Right atrium auricular region (tissue), 2 donors: ENCODE measurements around the gene GAB2. TPM values are rescaled to one million over a fixed set of nuclear protein-coding genes. Genes with fewer than 3 reads are reported as not detected.

Experiments used
- DNase-seq: peaks from one replicate; pipeline ENCODE4 v3.0.0-alpha.2; 2019; ENCODE audit warnings: low spot score
- H3K27ac ChIP-seq, 2 donors: fragments of 200-600 bp; sonication (generic); 1 replicate in 1 of 2; 2 replicates in 1 of 2; pipeline ENCODE4 v1.5.1; 2016 to 2019
- H3K27me3 ChIP-seq, 2 donors: fragments of 200-600 bp; sonication (generic); one replicate each; pipeline versions ENCODE4 v1.5.1 to v1.6.0; 2017 to 2019
- H3K36me3 ChIP-seq: fragments of 200-600 bp; sonication (generic); one replicate; pipeline ENCODE4 v1.5.1; 2016
- H3K4me1 ChIP-seq, 2 donors: fragments of 200-600 bp; sonication (generic); one replicate each; pipeline versions ENCODE4 v1.5.1 to v1.6.0; 2017 to 2019
- H3K4me3 ChIP-seq, 2 donors: fragments of 200-600 bp; sonication (generic); 1 replicate in 1 of 2; 2 replicates in 1 of 2; pipeline ENCODE4 v1.5.1; 2017 to 2019; ENCODE audit warnings: mild to moderate bottlenecking in 1 of 2, moderate library complexity in 1 of 2
- H3K9me3 ChIP-seq, 2 donors: fragments of 200-600 bp; sonication (generic); one replicate each; pipeline ENCODE4 v1.5.1; 2019
- CTCF ChIP-seq, 2 donors: fragments of 200-600 bp; sonication (generic); IDR thresholded peaks; one replicate each; pipeline ENCODE4 v1.5.1; 2019; ENCODE audit warnings: antibody characterized with exemption in 2 of 2
- total RNA-seq, 2 donors: library from RNA; depleted of rRNA; stranded (reverse); fragments of >200 nt; gene quantifications; one replicate each; pipeline ENCODE4 v1.1.0, GENCODE V29; 2016

GAB2 gene
- total RNA-seq, 2 donors from 2014 or later = 22.0 to 33.7 TPM

- Histone ChIP-seq H3K27me3 (no peaks in the 10 kb centered on the region), H3K9me3 (no peaks in the 10 kb centered on the region), H3K36me3 (no peaks in the 10 kb centered on the region), H3K4me1 (peaks cover 0 to 26% of the 10 kb centered on the region in 2 donors), H3K27ac (peak overlapping the region; percentile 33 to 42), H3K4me3 (no peak overlapping the region)
- TF ChIP-seq CTCF (IDR thresholded peaks at IDR 0.05) = no peak
- peak; percentile 76 for DNase-seq
Observed at GRCh38 chr11:78370406-78371172, 47.0 kb downstream of the GAB2 start.

GRCh38 chr11:78365381-78365792, 52.2 kb downstream of the GAB2 start:
- no peaks in the 10 kb centered on the region for H3K9me3 ChIP-seq
- H3K4me3 ChIP-seq = no peak overlapping the region
- DNase-seq = no peak
- peak overlapping the region in 1 of 2 donors; percentile 38 for H3K27ac ChIP-seq
- TF ChIP-seq CTCF (IDR thresholded peaks at IDR 0.05) = no peak
- H3K36me3 ChIP-seq = no peaks in the 10 kb centered on the region
- H3K27me3 ChIP-seq = no peaks in the 10 kb centered on the region
- H3K4me1 ChIP-seq = peaks cover 0 to 12% of the 10 kb centered on the region in 2 donors

GRCh38 chr11:78364128-78364751, 53.4 kb downstream of the GAB2 start:
- no peak for TF ChIP-seq CTCF (IDR thresholded peaks at IDR 0.05)

GRCh38 chr11:78363024-78363619, 54.5 kb downstream of the GAB2 start:
- no peak for TF ChIP-seq CTCF (IDR thresholded peaks at IDR 0.05)
- Histone ChIP-seq H3K9me3 (no peaks in the 10 kb centered on the region), H3K27me3 (no peaks in the 10 kb centered on the region), H3K4me3 (no peak overlapping the region), H3K4me1 (peaks cover 0 to 9% of the 10 kb centered on the region in 2 donors), H3K36me3 (no peaks in the 10 kb centered on the region), H3K27ac (no peak overlapping the region)
- DNase-seq = no peak

More at GRCh38 chr11:78364128-78364751, 53.4 kb downstream of the GAB2 start:
- H3K9me3 ChIP-seq = no peaks in the 10 kb centered on the region
- H3K4me1 ChIP-seq = peaks cover 0 to 9% of the 10 kb centered on the region in 2 donors
- DNase-seq = no peak
- H3K27me3 ChIP-seq = no peaks in the 10 kb centered on the region
- no peak overlapping the region for H3K27ac ChIP-seq
- no peak overlapping the region for H3K4me3 ChIP-seq
- H3K36me3 ChIP-seq = no peaks in the 10 kb centered on the region

GRCh38 chr11:78361228-78361627, 56.4 kb downstream of the GAB2 start:
- Histone ChIP-seq H3K4me3 (no peak overlapping the region), H3K4me1 (peaks cover 0 to 9% of the 10 kb centered on the region in 2 donors), H3K36me3 (no peaks in the 10 kb centered on the region), H3K27me3 (no peaks in the 10 kb centered on the region), H3K9me3 (no peaks in the 10 kb centered on the region), H3K27ac (no peak overlapping the region)
- TF ChIP-seq CTCF (IDR thresholded peaks at IDR 0.05) = no peak
- DNase-seq = no peak
